Cerebellar cortex (tissue), 1 donor: Measurements from ENCODE around the gene DPYSL5.
"Not testable (repeated sequence)": the region's sequence is repeated elsewhere in the genome, so short reads cannot be mapped to it uniquely, and the experiment has no call there.

ENCODE experiments used
- DNase-seq: peaks from one replicate; pipeline ENCODE4 v3.0.0-alpha.2; 2015; ENCODE audit warnings: low spot score

The DPYSL5 gene, protein sequence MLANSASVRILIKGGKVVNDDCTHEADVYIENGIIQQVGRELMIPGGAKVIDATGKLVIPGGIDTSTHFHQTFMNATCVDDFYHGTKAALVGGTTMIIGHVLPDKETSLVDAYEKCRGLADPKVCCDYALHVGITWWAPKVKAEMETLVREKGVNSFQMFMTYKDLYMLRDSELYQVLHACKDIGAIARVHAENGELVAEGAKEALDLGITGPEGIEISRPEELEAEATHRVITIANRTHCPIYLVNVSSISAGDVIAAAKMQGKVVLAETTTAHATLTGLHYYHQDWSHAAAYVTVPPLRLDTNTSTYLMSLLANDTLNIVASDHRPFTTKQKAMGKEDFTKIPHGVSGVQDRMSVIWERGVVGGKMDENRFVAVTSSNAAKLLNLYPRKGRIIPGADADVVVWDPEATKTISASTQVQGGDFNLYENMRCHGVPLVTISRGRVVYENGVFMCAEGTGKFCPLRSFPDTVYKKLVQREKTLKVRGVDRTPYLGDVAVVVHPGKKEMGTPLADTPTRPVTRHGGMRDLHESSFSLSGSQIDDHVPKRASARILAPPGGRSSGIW

DNA sequence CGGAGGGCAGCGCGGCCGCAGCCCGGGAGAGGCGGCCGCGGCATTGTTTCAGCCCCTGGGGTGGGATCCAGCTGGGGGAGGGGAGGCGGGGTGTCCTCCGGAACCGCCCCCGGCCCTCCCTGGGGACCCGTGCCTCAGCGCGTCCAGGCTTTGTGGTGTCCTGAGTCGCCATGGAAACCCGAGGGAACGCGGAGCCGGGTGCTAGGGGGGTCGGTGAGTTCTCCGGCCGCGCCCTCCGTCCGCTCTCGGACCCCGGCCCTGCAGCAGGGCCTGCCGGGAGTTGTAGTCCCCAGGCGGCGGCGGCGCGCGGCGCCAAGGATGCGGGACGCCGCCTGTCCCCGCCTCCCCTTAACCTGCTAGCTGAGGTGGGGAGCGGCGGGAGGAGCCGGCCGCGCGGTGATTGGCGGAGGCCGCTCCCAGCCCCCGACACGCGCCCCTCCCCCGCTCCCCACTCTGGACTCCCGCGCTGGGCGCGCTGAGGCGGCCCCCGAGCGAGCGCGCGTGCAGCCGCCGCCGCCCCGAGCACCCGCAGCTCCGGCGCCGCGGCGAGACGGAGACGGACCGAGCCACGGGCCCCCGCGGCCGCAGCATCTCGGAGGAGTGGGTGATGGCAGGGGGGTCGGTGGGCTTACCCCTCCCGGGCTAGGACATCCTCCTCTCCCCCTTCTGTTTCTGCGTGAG lies at the start of gene DPYSL5:
DPYSL5 (plus strand) TSS at position 478 of the 681 bp plus-strand sequence. CDS start 50,368 bp downstream, outside the sequence.
- peak; percentile 83 for DNase-seq

DNA sequence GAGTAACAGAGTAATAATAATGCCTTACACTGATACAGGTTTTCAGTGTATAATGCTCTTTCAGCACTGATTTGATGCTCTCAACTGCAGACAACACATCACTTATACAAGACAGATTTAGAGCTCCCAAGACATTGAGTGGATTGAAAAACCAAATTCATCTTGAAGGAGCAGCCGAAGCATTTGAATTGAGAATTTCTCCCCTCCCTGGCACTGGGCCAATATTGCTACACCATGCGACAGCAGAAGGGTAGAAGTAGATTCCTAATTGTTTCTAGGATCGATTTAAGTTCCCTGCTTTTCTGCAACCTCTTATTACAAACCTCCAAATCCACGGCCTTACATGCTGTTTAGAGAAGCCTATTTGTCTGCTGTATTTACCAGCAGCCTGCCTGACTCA lies 46.6 kb upstream of the DPYSL5 start:
- no peak for DNase-seq

DNA sequence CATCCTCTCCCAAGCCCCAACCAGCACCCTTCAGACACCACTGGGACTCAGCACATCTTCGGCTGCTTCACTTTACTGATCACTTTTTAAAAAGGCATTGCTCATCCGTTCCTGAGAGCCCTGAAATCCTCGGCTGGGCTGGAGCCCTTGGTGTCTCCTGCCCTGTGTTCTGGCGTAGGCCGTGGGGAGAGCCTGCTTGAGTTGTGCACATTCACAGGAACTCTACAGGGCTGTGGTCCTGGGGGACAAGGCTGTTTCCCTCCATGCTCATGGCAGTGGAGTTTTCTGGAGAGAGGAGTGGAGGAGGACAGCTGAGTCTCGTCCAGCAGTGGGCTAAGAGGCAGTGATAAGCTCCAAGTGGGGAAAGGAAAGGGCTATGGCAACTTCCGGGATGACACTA lies 46.1 kb upstream of the DPYSL5 start:
- no peak for DNase-seq

DNA sequence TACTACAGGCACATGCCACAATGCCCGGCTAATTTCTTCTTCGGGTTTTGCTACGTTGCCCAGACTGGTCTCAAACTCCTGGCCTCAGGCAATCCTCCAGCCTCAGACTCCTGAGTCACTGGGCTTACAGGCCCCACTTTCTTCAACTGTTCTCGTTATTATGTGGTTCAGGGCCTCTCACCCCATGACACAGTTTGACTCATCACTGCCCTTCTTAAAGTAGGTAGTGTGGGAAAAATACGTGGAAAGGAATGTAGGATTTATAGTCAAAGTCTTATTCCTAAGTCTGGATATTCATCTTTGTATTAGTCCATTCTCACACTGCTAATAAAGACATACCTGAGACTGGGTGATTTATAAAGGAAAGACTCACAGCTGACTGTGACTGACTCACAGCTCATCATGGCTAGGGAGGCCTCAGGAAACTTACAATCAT lies 42.7 kb upstream of the DPYSL5 start:
- DNase-seq, result no peak

DNA sequence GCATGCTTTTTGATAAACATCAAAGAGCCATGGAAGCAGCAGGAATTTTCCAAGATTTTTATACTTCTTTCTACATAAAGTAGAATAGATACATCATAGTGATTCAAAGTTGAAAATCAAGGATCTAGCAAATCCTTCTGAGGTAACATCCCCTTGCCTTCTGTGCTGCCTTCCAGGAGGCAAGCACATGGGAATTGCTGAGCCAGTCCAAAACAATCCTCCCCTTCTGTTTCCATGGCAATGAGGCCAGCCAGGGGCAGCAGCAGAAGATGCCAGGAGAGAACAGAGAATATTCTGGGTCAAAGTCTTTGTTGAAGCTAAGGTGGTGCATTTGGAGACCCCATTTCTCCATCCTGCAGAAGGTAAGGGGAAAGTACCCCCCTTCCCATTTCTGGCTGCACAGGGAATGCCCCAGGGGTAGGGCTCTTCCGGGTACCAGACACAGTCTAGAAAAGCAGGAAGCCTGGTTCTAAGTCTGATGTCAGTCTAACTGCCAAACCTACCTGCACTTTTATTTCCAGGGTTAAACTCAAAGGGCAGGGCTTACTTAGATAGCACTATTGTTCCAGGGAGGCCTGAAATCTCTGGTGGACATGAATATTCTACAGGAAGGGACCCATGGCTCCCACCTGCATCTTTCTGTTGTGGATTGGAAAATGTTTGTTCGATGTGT lies 40.0 kb upstream of the DPYSL5 start:
- DNase-seq, result peak; percentile 81

GRCh38 chr2:26809211-26809610 lies 38.7 kb upstream of the DPYSL5 start:
- DNase-seq, result no peak

DNA sequence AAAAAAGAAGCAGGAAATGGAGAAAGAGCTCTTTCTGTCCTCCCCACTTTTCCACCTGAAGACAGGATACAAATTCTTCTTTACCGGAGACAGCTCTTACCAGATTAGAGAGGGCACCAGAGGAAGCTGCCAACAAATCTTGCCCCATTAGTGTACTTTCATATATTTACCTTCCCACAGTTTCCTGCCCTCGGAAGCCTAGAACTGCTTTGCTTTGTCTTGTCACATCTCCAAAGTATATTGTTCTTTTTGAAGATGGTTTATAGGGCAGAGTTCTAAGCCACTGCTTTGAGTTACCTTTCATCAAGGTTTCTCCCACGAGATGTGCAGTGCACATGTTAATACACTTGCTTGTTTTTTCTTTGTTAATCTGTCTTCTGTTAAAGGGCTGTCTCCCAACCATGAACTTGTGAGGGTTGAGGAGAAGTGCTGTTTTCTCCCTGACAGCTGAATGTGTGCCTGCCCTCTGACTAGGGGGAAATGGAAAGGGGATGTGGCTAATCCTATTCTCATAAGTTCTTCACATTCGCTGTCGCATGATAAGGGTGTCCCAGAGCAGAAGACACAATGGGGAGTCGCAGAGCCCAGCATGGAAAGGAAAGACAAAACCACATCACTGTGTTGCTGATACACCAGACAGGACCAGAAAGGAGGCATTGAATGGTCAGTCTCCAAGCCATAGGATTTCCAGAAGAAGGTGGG lies 37.9 kb upstream of the DPYSL5 start:
- DNase-seq, result no peak

GRCh38 chr2:26811261-26811660 lies 36.7 kb upstream of the DPYSL5 start:
- no peak for DNase-seq

- DNase-seq, result no peak
Observed at GRCh38 chr2:26811791-26812694, 35.9 kb upstream of the DPYSL5 start.

DNA sequence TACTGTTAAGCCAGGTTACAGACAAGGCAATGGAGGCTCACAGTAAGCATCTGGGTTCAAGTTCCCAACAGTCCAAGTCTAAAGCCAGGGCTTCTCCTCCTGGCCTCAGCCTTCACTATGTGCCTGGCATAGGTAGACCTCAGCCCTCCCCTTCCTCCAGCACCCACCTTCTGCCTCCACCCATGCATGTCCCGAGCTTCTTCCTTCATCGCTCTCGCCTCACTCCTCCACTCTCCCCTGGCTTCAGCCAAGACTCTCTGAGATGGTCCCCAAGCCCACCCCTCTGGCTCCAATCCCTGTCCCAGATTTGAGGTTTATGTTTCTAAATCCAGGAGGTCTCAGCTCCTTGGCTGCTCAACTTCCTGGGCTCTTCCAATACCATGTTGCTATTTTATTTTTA lies 35.2 kb upstream of the DPYSL5 start:
- no peak for DNase-seq

- not testable (repeated sequence) for DNase-seq
Observed at GRCh38 chr2:26814072-26814765, 33.7 kb upstream of the DPYSL5 start.

DNA sequence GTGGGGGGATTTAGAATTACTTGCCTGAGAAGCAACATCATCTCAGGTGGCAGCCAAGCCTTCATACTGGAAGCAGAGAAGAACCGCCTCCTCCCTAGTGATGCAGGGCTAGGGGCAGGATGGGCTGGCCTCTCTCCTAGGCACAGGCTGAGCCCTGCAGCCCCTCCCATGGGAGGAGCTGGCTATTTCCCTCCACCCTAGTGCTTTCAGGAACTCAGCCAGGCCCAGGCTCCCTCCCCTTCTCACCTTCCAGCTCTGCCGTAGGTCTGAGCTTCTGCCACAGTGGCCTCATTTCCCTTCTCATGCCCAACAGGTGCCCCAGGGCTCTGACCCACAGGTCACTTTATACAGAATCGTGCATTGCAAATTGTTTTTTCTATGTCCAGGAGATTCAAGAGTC lies 31.0 kb upstream of the DPYSL5 start:
- no peak for DNase-seq

GRCh38 chr2:26818255-26818654 lies 29.7 kb upstream of the DPYSL5 start:
- DNase-seq, result no peak

GRCh38 chr2:26818972-26819371 lies 29.0 kb upstream of the DPYSL5 start:
- no peak for DNase-seq

DNA sequence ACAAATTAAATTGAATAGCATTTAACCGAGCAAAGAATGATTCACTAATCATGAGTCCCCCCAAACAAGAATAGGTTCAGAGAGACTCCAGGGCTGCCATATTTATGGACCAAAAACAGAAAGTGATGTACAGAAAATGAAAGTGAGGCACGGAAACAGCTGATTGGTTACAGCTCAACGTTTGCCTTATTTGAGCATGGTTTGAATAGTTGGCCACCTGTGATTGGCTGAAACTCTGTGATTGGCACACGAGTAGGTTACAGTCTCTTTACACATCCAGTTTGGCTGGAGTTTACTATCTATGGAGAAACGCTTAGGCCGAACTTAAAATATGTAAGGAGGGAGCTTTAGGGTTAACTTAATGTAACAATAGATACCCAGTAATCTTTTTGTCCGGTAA lies 27.0 kb upstream of the DPYSL5 start:
- DNase-seq, result no peak

DNA sequence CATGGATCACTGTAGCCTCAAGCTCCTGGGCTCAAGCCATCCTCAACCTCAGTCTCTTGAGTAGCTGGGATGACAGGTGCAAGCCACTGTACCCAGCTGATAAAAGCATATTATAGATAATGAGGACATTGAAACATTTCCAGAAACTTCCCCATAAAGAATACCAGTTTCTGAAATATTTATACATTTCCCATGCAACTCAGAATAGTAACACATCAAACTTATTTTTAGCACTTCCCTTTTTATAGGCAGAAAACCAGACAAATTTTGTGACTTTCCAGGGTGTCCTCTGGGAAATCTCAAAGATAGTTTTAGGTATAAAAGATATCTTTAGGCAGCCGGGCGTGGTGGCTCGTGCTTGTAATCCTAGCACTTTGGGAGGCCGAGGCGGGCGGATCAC lies 25.1 kb upstream of the DPYSL5 start:
- no peak for DNase-seq

GRCh38 chr2:26838121-26838906 lies 9.6 kb upstream of the DPYSL5 start:
- DNase-seq, result no peak

GRCh38 chr2:26840937-26841610 lies 6.9 kb upstream of the DPYSL5 start:
- DNase-seq, result peak; percentile 16

GRCh38 chr2:26843041-26843440 lies 4.9 kb upstream of the DPYSL5 start:
- DNase-seq, result no peak
